HEK293 (cell line): ENCODE data around the gene AIPL1.

Experiments
- CTCF ChIP-seq: fragments of 450-650 bp; formaldehyde crosslinking; IDR thresholded peaks from 2 replicates; pipeline ENCODE4 v1.5.1; 2016; ENCODE audit warnings: missing biosample characterization, missing genetic modification characterization
- MEIS1 ChIP-seq: sonication (generic); formaldehyde crosslinking; IDR thresholded peaks from 2 replicates; pipeline ENCODE4 v1.8.1; 2022; ENCODE audit warnings: missing genetic modification reagents, mild to moderate bottlenecking, borderline replicate concordance
- REPIN1 ChIP-seq: fragments of 450-650 bp; formaldehyde crosslinking; IDR thresholded peaks from 2 replicates; pipeline ENCODE4 v1.5.1; 2017; ENCODE audit warnings: missing biosample characterization, missing genetic modification characterization, low read depth
- ZNF302 ChIP-seq: fragments of 450-650 bp; formaldehyde crosslinking; IDR thresholded peaks from 2 replicates; pipeline ENCODE4 v1.5.1; 2016; ENCODE audit warnings: missing biosample characterization, missing genetic modification characterization, low read depth
- ZNF398 ChIP-seq: fragments of 450-650 bp; formaldehyde crosslinking; IDR thresholded peaks from 2 replicates; pipeline ENCODE4 v1.5.1; 2017; ENCODE audit warnings: missing biosample characterization, missing genetic modification characterization
- ZNF707 ChIP-seq: fragments of 450-650 bp; formaldehyde crosslinking; IDR thresholded peaks from 2 replicates; pipeline ENCODE4 v1.5.1; 2016; ENCODE audit warnings: missing biosample characterization, missing genetic modification characterization

- TF ChIP-seq REPIN1 (tag by site-specific recombination): no peak
- TF ChIP-seq ZNF302 (tag by site-specific recombination): no peak
- no peak for TF ChIP-seq CTCF (tag by site-specific recombination)
- TF ChIP-seq ZNF707 (tag by site-specific recombination): no peak
- no peak for TF ChIP-seq ZNF398 (tag by site-specific recombination)
- TF ChIP-seq MEIS1 (CRISPR knock-in tag): no peak
These were observed 13.6 kb upstream of the AIPL1 start for GRCh38 chr17:6448473-6448872.
